NOMO-1 treated with DMSO at 0.1 percent for 48 hours (cell line): ENCODE results near the gene JSRP1.

Experiments
- DNase-seq: peaks from one replicate; lab custom pipeline; 2025; ENCODE audit not compliant: unreplicated experiment; lab: John Stamatoyannopoulos, UW

Gene JSRP1

GRCh38 chr19:2216361-2217225 lies 39.6 kb downstream of the JSRP1 start:
- DNase-seq: no peak

- no peak for DNase-seq
Observed at GRCh38 chr19:2215281-2215751, 40.9 kb downstream of the JSRP1 start.

- DNase-seq: no peak
Observed at GRCh38 chr19:2214251-2214650, 42.0 kb downstream of the JSRP1 start.

GRCh38 chr19:2213799-2214198 lies 42.4 kb downstream of the JSRP1 start:
- no peak for DNase-seq

GRCh38 chr19:2212861-2213711 lies 43.1 kb downstream of the JSRP1 start:
- no peak for DNase-seq

- DNase-seq: no peak
Observed at GRCh38 chr19:2210987-2211740, 45.1 kb downstream of the JSRP1 start.

GRCh38 chr19:2210206-2210605 lies 46.0 kb downstream of the JSRP1 start:
- no peak for DNase-seq

GRCh38 chr19:2209408-2209807 lies 46.8 kb downstream of the JSRP1 start:
- no peak for DNase-seq

- no peak for DNase-seq
Observed at GRCh38 chr19:2208975-2209374, 47.2 kb downstream of the JSRP1 start.

- no peak for DNase-seq
Observed at GRCh38 chr19:2207991-2208860, 48.0 kb downstream of the JSRP1 start.

GRCh38 chr19:2207008-2207407 lies 49.2 kb downstream of the JSRP1 start:
- DNase-seq: no peak

- DNase-seq: no peak
Observed at GRCh38 chr19:2202366-2202765, 53.9 kb downstream of the JSRP1 start.
